ENCODE results near the gene LITAF. TPM values are rescaled to one million over a fixed set of nuclear protein-coding genes. Genes with fewer than 3 reads are reported as not detected.
A peak's percentile ranks its signal among the peaks of the same experiment; 100 is the strongest.

The LITAF gene
- total and polyA plus RNA-seq, 2 of the 4 experiments (the other 2 are of a cell fraction) = 113 to 206 TPM

- Histone ChIP-seq H4K20me1 (ENCODE audit: insufficient read depth, low read length) (peaks cover 32% of the 10 kb centered on the region), H3K27me3 (ENCODE audit: control insufficient read depth, insufficient read depth, low read length) (no peaks in the 10 kb centered on the region), H3K4me3 (ENCODE audit: insufficient read depth, low read depth, low read length) (peak overlapping the region; percentile 93), H4K91ac (ENCODE audit: insufficient read depth, low read depth, low read length) (peak overlapping the region; percentile 94), H2BK120ac (ENCODE audit: low read depth, low read length) (peak overlapping the region; percentile 82), H3K4me1 (ENCODE audit: control insufficient read depth, insufficient read depth, low read length) (peaks cover 16% of the 10 kb centered on the region), H2BK5ac (ENCODE audit: low read depth, low read length, poor library complexity, severe bottlenecking) (peak overlapping the region; percentile 94), H2BK20ac (ENCODE audit: low read depth, low read length) (peak overlapping the region; percentile 16; the same call in 1 of the 2 replicates), H4K5ac (ENCODE audit: low read depth, low read length) (peak overlapping the region; percentile 87), H3K4ac (ENCODE audit: low read depth, low read length) (peak overlapping the region; percentile 76), H3K79me1 (ENCODE audit: low read depth in 1 of 2, low read length in 2 of 2) (peaks cover 18 to 44% of the 10 kb centered on the region in 2 experiments), H3K56ac (ENCODE audit: extremely low read depth, insufficient read depth, low read length) (peak overlapping the region; percentile 52; the same call in 1 of the 2 replicates), H4K8ac (ENCODE audit: low read depth in 2 of 2, low read length in 2 of 2) (peak overlapping the region; percentile 82 to 94), H2AK9ac (replicated peaks; ENCODE audit: low read depth, low read length, poor library complexity) (peak overlapping the region; percentile 95), H2AFZ (replicated peaks; ENCODE audit: low read length, poor library complexity) (peak overlapping the region; percentile 98), H3K27ac (ENCODE audit: insufficient read depth, low read length) (peak overlapping the region; percentile 95), H3K9me1 (ENCODE audit: insufficient read depth, low read length) (peaks cover 16% of the 10 kb centered on the region), H2AK5ac (ENCODE audit: low read depth, low read length) (peak overlapping the region; percentile 74), H3K18ac (ENCODE audit: low read depth, low read length) (peak overlapping the region; percentile 95), H3K9ac (ENCODE audit: low read depth, low read length) (peak overlapping the region; percentile 83), H2BK15ac (ENCODE audit: low read depth, low read length) (peak overlapping the region; percentile 83; the same call in 2 of the 3 replicates), H3K23ac (ENCODE audit: low read depth, low read length) (peak overlapping the region; percentile 55), H3K36me3 (ENCODE audit: control insufficient read depth, insufficient read depth, low read length) (no peaks in the 10 kb centered on the region; the same call in 1 of the 2 replicates), H3K9me3 (ENCODE audit: control insufficient read depth, insufficient read depth, low read length) (no peaks in the 10 kb centered on the region; the same call in 1 of the 2 replicates), H3K14ac (replicated peaks; ENCODE audit: low read depth, low read length) (peak overlapping the region; percentile 54), H3K4me2 (ENCODE audit: low read depth, low read length) (peak overlapping the region; percentile 85)
- no TSS peak for BruUV-seq (replicated peaks)
- 84% methylated on average over 3 of the region's 14 CpGs; no CpG with 5 or more reads in 1 of the 2 experiments for WGBS, 2 experiments (ENCODE audit: extremely low coverage in 2 of 2, insufficient read length in 1 of 2)
- DNase-seq = no peak
- dilution Hi-C loops (cut with HindIII; ENCODE audit: low sequenced_read_pairs, unreplicated experiment) = no loop called here
- ChIA-PET CTCF (interaction anchor here (1.0 to 1.1 kb wide), 2 partner anchors 10 to 56 kb away, joined by 3 read pairs; no protein-coding TSS in a partner anchor), POLR2A (ENCODE audit: unreplicated experiment) (interaction anchor here (0.9 kb wide), 1 partner anchor 20 kb away, joined by 3 read pairs; no protein-coding TSS in a partner anchor)
- in situ Hi-C loops (cut with MboI; ENCODE audit: low sequenced_read_pairs) = no loop called here
- TF ChIP-seq POLR2A (IDR thresholded peaks at IDR 0.05; ENCODE audit: low read depth, low read length) = no peak
- no peak for TF ChIP-seq RCOR1 (IDR thresholded peaks at IDR 0.05; ENCODE audit: insufficient replicate concordance, low read length)
- no peak for TF ChIP-seq CTCF (conservative IDR thresholded peaks at IDR 0.05; ENCODE audit: low read depth, low read length)
- no peak for TF ChIP-seq RAD21 (IDR thresholded peaks at IDR 0.05; ENCODE audit: low read length)
- no peak for TF ChIP-seq CEBPB (IDR thresholded peaks at IDR 0.05; ENCODE audit: low read depth, low read length)
- no peak for ATAC-seq (ENCODE audit: low read depth)
- intact Hi-C loops (cut with micrococcal nuclease) = no loop called here
These were observed 1.0 kb upstream of the LITAF start for GRCh38 chr16:11587643-11588247.
